HG03139 (cell line): ENCODE measurements around the gene HCN4.
"Not testable (repeated sequence)": the region's sequence is repeated elsewhere in the genome, so short reads cannot be mapped to it uniquely, and the experiment has no call there.

Experiments
- ATAC-seq: cut with Tn5 transposase; IDR thresholded peaks from one replicate; pipeline ENCODE4 v1.9.1; 2021; ENCODE audit not compliant: unreplicated experiment

Gene HCN4

DNA sequence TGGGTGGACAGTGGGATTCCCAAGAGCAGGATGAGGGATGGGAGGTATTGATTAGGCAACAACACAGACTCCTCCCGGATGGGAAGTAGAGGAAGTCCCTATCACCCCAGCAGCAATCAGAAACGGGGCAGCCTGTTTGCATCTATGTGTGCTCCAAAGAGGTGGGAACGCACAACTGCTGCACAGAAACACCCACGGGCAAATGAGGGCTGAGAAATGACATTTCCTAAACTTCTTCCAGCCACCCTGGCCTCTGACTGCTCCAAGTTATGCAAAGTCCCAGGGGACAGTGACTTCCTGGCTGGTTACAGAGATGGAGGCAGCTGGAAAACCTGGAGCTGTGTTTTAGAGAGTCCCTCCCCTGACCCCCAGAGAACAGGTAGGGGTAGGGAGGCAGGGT, 42.6 kb downstream of the HCN4 start:
- ATAC-seq: no peak

- ATAC-seq: no peak
Observed at GRCh38 chr15:73325191-73325861, 43.4 kb downstream of the HCN4 start.

DNA sequence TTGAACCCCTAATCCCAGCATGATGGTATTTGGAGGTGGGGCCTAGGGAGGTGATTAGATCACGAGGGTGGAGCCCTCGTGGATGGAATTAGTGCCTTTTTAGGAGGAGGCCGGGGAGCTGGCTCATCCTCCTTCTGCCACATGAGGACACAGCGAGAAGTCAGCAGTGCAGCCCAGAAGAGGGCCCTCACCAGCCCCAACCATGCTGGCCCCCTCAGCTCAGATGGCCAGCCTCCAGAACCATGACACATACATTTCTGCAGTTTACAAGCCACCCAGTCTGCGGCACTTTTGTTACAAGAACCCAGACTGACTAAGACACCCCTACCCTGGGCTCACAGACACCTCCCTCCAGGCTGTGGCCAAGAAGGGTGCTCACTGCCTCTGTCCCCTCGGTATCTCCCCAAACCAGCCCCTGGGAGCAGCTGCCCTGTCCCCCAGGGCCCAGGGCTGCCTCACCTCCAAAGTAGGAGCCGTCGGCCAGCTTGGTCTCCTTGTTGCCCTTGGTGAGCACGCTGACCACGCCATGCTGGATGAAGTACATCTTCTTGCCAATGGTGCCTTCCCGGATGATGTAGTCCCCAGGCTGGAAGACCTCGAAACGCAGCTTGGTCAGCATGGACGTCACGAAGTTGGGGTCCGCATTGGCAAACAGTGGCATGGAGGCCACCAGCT, 44.1 kb downstream of the HCN4 start:
- ATAC-seq: no peak

GRCh38 chr15:73323956-73324355, 44.8 kb downstream of the HCN4 start:
- ATAC-seq: no peak

DNA sequence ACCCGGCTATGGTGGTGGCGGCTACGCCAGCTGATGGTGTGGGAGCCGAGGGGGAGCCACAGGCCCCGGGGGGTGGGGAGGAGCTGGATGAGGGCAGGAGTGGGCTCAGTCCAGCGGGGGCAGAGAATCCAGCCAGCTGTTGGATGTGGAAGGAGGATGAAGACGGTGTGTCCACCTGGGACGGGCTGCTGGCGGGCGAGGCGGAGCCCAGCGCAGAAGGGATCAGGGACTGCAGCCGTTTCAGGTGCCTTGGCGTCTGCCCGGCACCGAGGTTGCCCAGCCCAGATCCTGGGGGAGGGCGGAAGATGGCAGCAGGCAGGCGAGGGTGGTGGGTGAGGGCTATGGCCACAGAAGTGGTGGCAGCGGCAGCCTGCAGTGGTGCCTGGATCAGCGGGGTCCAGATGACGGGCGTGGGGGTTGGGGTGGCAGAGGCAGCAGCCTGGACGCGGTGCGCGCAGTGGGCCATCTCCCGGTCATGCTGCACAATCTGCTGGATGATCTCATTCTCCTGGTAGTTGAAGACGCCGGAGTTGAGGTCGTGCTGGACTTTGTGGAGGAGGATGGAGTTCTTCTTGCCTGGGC, 45.3 kb downstream of the HCN4 start:
- no peak for ATAC-seq

- ATAC-seq: no peak
Observed at GRCh38 chr15:73322665-73323373, 45.9 kb downstream of the HCN4 start.

DNA sequence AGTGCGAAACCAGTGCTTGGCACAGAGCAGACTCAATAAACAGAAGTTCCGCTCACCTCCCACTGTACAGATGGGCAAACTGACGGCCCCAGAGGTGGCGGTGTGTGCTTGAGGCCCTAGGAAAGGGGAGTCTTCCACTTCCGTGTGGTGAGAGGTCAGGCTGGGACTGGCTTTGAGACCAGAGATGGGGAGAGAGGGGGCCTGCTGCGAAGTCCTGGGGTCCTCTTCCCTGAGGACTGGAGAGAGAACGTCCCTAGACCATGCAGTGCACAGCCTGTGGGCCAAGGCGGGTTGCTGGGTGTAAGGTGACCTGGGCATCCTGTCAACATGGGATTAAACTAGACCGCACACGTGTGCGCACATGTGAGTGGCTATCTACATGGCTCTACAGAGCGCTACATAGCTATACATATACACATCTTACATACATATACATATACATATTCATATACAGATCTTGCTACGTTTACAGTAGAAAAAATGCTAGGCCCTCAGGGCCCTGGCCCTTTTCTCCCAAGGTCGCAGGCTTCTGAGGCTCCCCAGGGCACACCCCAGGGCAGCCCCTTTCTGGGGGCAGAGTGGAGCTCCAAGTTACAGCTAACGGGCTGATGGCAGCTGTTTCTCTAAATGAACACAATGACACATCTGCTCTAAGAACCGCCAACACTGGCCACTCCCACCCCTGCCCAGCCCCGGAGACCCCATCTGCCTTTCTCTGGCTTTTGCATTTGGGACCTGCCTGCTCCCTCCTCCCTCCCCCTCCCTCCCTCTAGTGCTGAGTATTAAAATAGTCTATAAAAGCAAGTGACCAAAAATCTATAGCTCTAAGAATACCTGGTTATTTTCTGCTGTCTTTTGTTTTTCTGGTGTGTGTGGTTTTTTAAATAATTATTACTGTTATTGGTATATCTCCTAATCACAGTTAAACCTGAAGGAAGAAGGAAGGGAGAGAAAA, 47.0 kb downstream of the HCN4 start:
- ATAC-seq: no peak

- ATAC-seq: no peak
Observed at GRCh38 chr15:73320619-73321180, 48.1 kb downstream of the HCN4 start.

DNA sequence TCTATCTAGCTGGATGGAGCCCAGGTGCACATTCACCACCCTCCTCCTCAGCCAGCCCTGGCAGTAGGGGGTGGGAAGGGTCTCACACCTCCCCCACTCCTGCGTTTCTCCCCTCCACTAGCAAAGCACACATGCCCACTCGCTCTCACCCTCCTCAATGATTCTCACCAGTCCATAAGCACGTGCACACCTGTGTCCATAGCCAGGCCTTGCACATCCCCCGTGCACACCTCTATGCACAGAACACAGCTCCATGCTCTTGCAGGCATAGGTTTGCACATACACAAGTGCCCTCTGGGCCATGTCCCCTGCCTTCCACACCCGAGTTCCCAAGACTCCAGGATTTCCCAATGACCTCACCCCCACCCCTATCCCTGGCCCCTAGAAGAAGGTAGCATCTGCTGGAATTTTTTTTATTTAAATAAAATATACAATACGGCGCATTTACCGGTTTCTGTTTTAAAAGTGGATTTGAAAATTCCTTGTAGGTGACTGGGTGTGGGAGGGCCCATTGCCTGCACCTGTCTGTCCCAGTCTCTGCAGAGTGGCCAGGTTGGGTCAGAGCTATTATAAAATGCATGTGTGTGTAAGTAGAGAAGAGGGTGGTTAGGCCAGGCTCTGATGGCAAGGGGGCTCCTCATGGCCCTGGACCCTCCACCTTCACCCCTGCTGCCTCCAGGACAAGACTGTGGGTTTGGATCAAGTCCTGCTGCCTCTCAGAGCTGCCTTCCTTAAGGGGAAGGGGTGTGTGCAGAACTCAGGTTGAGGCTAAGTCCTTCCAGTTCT, 49.1 kb downstream of the HCN4 start:
- ATAC-seq: no peak

- ATAC-seq: no peak
Observed at GRCh38 chr15:73318463-73319351, 50.1 kb downstream of the HCN4 start.

DNA sequence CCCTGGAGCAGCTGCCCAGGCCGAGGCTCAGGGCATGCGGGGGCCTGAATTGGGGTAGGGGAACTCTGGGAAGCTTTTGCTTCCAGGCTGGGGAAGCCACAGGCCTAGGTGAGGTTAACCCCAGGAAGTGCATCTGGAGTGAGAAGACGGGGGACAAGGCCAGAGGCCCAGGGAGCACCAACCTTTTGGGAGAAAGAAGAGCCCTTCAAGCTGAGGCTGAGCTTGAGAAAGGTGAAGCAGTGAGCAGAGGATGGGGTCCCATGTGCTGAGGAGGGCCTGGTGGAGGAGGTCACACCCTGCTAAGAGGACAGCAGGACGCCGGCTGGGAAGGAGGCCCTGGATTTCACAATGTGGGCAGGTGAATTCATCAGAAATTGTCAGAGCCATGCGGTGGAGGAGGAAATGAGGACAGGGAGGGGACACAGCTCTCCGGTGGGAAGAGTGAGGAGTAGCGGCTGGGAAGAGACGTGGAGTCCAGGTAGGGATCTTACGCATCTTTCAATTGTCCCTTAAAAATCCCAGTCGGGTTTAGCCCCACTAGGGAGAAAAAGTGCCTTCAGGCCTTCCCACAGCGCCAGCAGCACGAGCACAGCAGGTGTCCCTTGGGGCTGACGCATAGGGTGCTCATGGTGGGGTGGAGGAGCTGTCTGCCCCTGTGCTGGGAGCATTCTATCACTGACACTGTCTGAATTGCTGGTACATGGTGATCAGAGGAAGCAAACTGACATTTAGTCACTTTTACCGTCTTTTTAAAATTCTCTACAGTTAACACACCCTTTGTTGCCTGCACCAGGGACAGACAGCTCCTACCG, 50.9 kb downstream of the HCN4 start:
- no peak for ATAC-seq

GRCh38 chr15:73313861-73314260, 54.9 kb downstream of the HCN4 start:
- no peak for ATAC-seq

GRCh38 chr15:73308305-73308704, 60.5 kb downstream of the HCN4 start:
- no peak for ATAC-seq

GRCh38 chr15:73305331-73306211, 63.2 kb downstream of the HCN4 start:
- no peak for ATAC-seq

GRCh38 chr15:73303636-73304035, 65.1 kb downstream of the HCN4 start:
- ATAC-seq: no peak

- ATAC-seq: not testable (repeated sequence)
Observed at GRCh38 chr15:73300286-73300685, 68.5 kb downstream of the HCN4 start.
